ENCODE data around the gene GPR17. TPM values are rescaled to one million over a fixed set of nuclear protein-coding genes. Genes with fewer than 3 reads are reported as not detected.

Gene GPR17
- total and polyA plus RNA-seq, 2 donors (not counting 1 experiment from before 2014, with no cell fraction given): 0.06 TPM; not detected in 1

DNA sequence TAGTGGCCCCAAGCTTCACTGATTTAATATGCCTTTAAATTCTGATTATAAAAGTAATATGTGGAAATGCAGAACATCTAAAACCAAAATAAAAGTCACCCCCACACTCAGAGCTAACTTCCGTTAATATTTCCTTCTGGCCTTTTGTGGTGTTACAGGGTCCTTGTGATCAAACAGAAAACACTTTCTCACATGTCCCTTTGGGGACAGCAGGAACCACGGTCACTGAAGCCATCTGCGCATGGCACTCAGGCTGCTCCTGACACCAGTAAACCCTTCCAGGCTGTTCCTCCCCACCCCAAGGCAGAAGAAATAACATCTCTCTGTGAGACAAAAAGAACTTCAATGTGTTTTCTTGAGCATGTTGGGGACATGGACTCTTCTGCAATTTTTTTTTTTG, 25.1 kb upstream of the GPR17 start:
- H3K4me3 ChIP-seq (ENCODE audit: control extremely low read depth in 1 of 5, extremely low read depth in 1 of 5, insufficient read depth in 1 of 5, low read depth in 2 of 5, low read length in 4 of 5): peak overlapping the region in 3 of 5 experiments; percentile 19 to 45 (median 44)
- peaks cover 27 to 80% of the 10 kb centered on the region in 2 donors for H3K4me1 ChIP-seq (ENCODE audit: control insufficient read depth in 2 of 2, insufficient read depth in 2 of 2, low read length in 2 of 2)
- CTCF ChIA-PET: interaction anchor here (0.7 to 1.6 kb wide), 5 partner anchors 27 to 369 kb away, joined by 3 to 13 read pairs (median 4); no protein-coding TSS in a partner anchor
- peak overlapping the region; percentile 19 to 63 for H3K27ac ChIP-seq (ENCODE audit: low read length in 2 of 2)
- no peaks in the 10 kb centered on the region for H3K36me3 ChIP-seq (replicated peaks in 1 of 2; ENCODE audit: control extremely low read depth in 1 of 2, control insufficient read depth in 1 of 2, extremely low read depth in 1 of 2, insufficient read depth in 2 of 2, low read length in 1 of 2)
- no CpG with 5 or more reads among the region's 3 CpGs for WGBS (ENCODE audit: insufficient coverage)
- POLR2A ChIA-PET: interaction anchor here (0.8 kb wide), 1 partner anchor 19 kb away, joined by 3 read pairs; no protein-coding TSS in a partner anchor
- peak overlapping the region; percentile 32 for H2AFZ ChIP-seq (ENCODE audit: insufficient read depth, low read depth, low read length, poor library complexity, severe bottlenecking)
- H3K27ac Mint-ChIP-seq: peak overlapping the region; percentile 88
- no peaks in the 10 kb centered on the region for H4K20me1 ChIP-seq (ENCODE audit: control insufficient read depth, insufficient read depth, low read length, poor library complexity, severe bottlenecking)
- TF ChIP-seq, protein P1, sequence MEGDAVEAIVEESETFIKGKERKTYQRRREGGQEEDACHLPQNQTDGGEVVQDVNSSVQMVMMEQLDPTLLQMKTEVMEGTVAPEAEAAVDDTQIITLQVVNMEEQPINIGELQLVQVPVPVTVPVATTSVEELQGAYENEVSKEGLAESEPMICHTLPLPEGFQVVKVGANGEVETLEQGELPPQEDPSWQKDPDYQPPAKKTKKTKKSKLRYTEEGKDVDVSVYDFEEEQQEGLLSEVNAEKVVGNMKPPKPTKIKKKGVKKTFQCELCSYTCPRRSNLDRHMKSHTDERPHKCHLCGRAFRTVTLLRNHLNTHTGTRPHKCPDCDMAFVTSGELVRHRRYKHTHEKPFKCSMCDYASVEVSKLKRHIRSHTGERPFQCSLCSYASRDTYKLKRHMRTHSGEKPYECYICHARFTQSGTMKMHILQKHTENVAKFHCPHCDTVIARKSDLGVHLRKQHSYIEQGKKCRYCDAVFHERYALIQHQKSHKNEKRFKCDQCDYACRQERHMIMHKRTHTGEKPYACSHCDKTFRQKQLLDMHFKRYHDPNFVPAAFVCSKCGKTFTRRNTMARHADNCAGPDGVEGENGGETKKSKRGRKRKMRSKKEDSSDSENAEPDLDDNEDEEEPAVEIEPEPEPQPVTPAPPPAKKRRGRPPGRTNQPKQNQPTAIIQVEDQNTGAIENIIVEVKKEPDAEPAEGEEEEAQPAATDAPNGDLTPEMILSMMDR (IDR thresholded peaks at IDR 0.05): no peak
- no peak for TF ChIP-seq EZH2 (IDR thresholded peaks at IDR 0.05; ENCODE audit: borderline replicate concordance, insufficient read depth, low read depth, low read length, poor library complexity, severe bottlenecking)
- H3K4me1 Mint-ChIP-seq: peaks cover 79% of the 10 kb centered on the region
- DNase-seq: peak; percentile 63
- peak overlapping the region; percentile 78 for H3K4me3 Mint-ChIP-seq
- no peaks in the 10 kb centered on the region for H3K27me3 Mint-ChIP-seq
- peak overlapping the region; percentile 46 for H3K4me2 ChIP-seq (replicated peaks; ENCODE audit: low read depth, low read length, poor library complexity, severe bottlenecking)
- H3K9ac ChIP-seq (ENCODE audit: low read length): peak overlapping the region; percentile 34
- H3K9me3 ChIP-seq (ENCODE audit: control extremely low read depth in 1 of 3, control insufficient read depth in 2 of 3, insufficient read depth in 1 of 3, low read length in 2 of 3): no peaks in the 10 kb centered on the region
- no peaks in the 10 kb centered on the region for H3K79me2 ChIP-seq (ENCODE audit: control insufficient read depth, insufficient read depth, low read length)
- peak; percentile 91 for ATAC-seq (ENCODE audit: low read depth)
- intact Hi-C loops (cut with micrococcal nuclease): loop anchor here (1.0 to 2.0 kb wide), 4 partner anchors 13 to 95 kb away; partner anchors contain the start of gene IWS1
- no peaks in the 10 kb centered on the region for H3K9me3 Mint-ChIP-seq (ENCODE audit: insufficient read depth)
- no peaks in the 10 kb centered on the region for H3K27me3 ChIP-seq (replicated peaks in 1 of 4; ENCODE audit: control extremely low read depth in 1 of 4, control insufficient read depth in 3 of 4, insufficient read depth in 4 of 4, low read length in 3 of 4)

DNA sequence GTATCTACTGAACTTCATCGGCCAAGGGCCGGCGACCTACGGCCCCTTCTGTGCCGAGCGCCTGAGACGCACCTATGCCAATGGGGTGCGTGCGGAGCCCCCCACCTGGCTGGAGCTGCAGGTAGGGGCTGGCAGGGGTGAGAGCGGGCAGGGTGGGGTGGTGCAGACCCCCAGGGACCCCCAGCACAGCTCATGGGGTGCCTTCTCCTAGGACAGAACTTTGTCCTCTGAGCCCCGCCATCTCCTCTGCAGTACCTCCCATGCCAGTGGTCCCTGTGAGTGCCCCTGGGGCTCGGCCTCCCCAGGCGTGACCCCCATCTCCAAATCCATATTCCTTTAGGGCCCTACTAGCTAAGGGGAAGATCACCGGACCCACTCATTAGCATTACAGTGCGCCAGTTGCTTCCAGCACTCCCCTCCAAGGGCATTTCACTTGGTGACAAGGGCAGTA, 23.9 kb upstream of the GPR17 start:
- ChIA-PET CTCF (interaction anchor here (1.1 kb wide), 1 partner anchor 10 kb away, joined by 3 read pairs; no protein-coding TSS in a partner anchor), POLR2A (no interaction called here)
- H3K9me3 Mint-ChIP-seq (ENCODE audit: insufficient read depth): no peaks in the 10 kb centered on the region
- no peak for DNase-seq
- peak overlapping the region; percentile 63 for H3K4me3 Mint-ChIP-seq
- Histone ChIP-seq H3K4me2 (replicated peaks; ENCODE audit: low read depth, low read length, poor library complexity, severe bottlenecking) (no peak overlapping the region), H3K9me3 (ENCODE audit: control extremely low read depth in 1 of 3, control insufficient read depth in 2 of 3, insufficient read depth in 1 of 3, low read length in 2 of 3) (no peaks in the 10 kb centered on the region), H3K4me1 (ENCODE audit: control insufficient read depth in 2 of 2, insufficient read depth in 2 of 2, low read length in 2 of 2) (peaks cover 27 to 79% of the 10 kb centered on the region in 2 donors), H3K9ac (ENCODE audit: low read length) (no peak overlapping the region), H3K4me3 (ENCODE audit: control extremely low read depth in 1 of 5, extremely low read depth in 1 of 5, insufficient read depth in 1 of 5, low read depth in 2 of 5, low read length in 4 of 5) (no peak overlapping the region), H3K27ac (ENCODE audit: low read length in 2 of 2) (no peak overlapping the region), H3K79me2 (ENCODE audit: control insufficient read depth, insufficient read depth, low read length) (no peaks in the 10 kb centered on the region), H4K20me1 (ENCODE audit: control insufficient read depth, insufficient read depth, low read length, poor library complexity, severe bottlenecking) (no peaks in the 10 kb centered on the region), H3K27me3 (replicated peaks in 1 of 4; ENCODE audit: control extremely low read depth in 1 of 4, control insufficient read depth in 3 of 4, insufficient read depth in 4 of 4, low read length in 3 of 4) (no peaks in the 10 kb centered on the region), H3K36me3 (replicated peaks in 1 of 2; ENCODE audit: control extremely low read depth in 1 of 2, control insufficient read depth in 1 of 2, extremely low read depth in 1 of 2, insufficient read depth in 2 of 2, low read length in 1 of 2) (no peaks in the 10 kb centered on the region), H2AFZ (ENCODE audit: insufficient read depth, low read depth, low read length, poor library complexity, severe bottlenecking) (no peak overlapping the region)
- H3K27me3 Mint-ChIP-seq: no peaks in the 10 kb centered on the region
- peaks cover 76% of the 10 kb centered on the region for H3K4me1 Mint-ChIP-seq
- peak overlapping the region; percentile 72 for H3K27ac Mint-ChIP-seq
- WGBS (ENCODE audit: insufficient coverage): 100% methylated on average over 8 of the region's 15 CpGs
- intact Hi-C loops (cut with micrococcal nuclease): loop anchor here (1.0 to 2.0 kb wide), 3 partner anchors 12 to 27 kb away; no protein-coding TSS in a partner anchor
- TF ChIP-seq EZH2 (IDR thresholded peaks at IDR 0.05; ENCODE audit: borderline replicate concordance, insufficient read depth, low read depth, low read length, poor library complexity, severe bottlenecking): no peak
- TF ChIP-seq, protein P1 (IDR thresholded peaks at IDR 0.05): no peak
- ATAC-seq (ENCODE audit: low read depth): no peak

Measured in B cell (primary cell).